OCI-LY3 (cell line): Measurements from ENCODE around the gene EFHC1.
A peak's percentile ranks its signal among the peaks of the same experiment; 100 is the strongest.

Experiments
- H2AFZ ChIP-seq: fragments of 200-600, 300-600 bp; shearing (Covaris generic); 2 replicates; pipeline ENCODE4 v1.6.0; 2014; ENCODE audit warnings: antibody characterized with exemption, low read depth, low read length
- H3K27ac ChIP-seq: fragments of 200-600, 300-600 bp; sonication (generic); 2 replicates; pipeline ENCODE4 v1.5.1; 2014; ENCODE audit warnings: mild to moderate bottlenecking, low read length, moderate library complexity, mixed read lengths
- H3K27me3 ChIP-seq: fragments of 200-600, 300-600 bp; sonication (generic); 2 replicates; pipeline ENCODE4 v1.6.1; 2014; ENCODE audit warnings: low read depth, low read length, mixed read lengths
- H3K36me3 ChIP-seq: fragments of 200-600, 300-600 bp; sonication (generic); replicated peaks from 2 replicates; pipeline ENCODE3; 2014; ENCODE audit warnings: low read depth, low read length, mixed read lengths
- H3K4me1 ChIP-seq: fragments of 300-600, 200-600 bp; sonication (generic); 2 replicates; pipeline ENCODE4 v1.6.1; 2014; ENCODE audit warnings: low read length, mixed read lengths
- H3K4me2 ChIP-seq: fragments of 200-600, 300-600 bp; sonication (generic); 2 replicates; pipeline ENCODE4 v1.6.1; 2014; ENCODE audit warnings: low read length, mixed read lengths
- H3K4me3 ChIP-seq: fragments of 300-600, 200-600 bp; sonication (generic); 2 replicates; pipeline ENCODE4 v1.5.1; 2014; ENCODE audit warnings: antibody characterized with exemption, mild to moderate bottlenecking, low read length, moderate library complexity
- H3K79me2 ChIP-seq: fragments of 300-600, 200-600 bp; shearing (Covaris generic); 2 replicates; pipeline ENCODE4 v1.6.1; 2014; ENCODE audit warnings: mild to moderate bottlenecking, low read length, mixed read lengths
- H3K9ac ChIP-seq: fragments of 300-600, 200-600 bp; shearing (Covaris generic); 2 replicates; pipeline ENCODE4 v1.6.0; 2014; ENCODE audit warnings: mild to moderate bottlenecking, low read length, moderate library complexity
- H3K9me3 ChIP-seq: fragments of 200-600, 300-600 bp; shearing (Covaris generic); 2 replicates; pipeline ENCODE4 v1.6.1; 2014; ENCODE audit warnings: low read length, mixed read lengths; ENCODE audit not compliant: insufficient read depth
- H4K20me1 ChIP-seq: fragments of 200-600, 300-600 bp; sonication (generic); 2 replicates; pipeline ENCODE4 v1.6.1; 2016; ENCODE audit warnings: low read length, mixed read lengths; ENCODE audit not compliant: insufficient read depth
- CTCF ChIP-seq: fragments of 200-600, 300-600 bp; sonication (generic); IDR thresholded peaks from 2 replicates; pipeline ENCODE4 v1.5.1; 2014; ENCODE audit warnings: antibody characterized with exemption, low read length, low read depth
- EZH2phosphoT487 ChIP-seq: fragments of 200-600 bp; shearing (Covaris generic); IDR thresholded peaks from 2 replicates; pipeline ENCODE4 v1.6.1; 2018; ENCODE audit warnings: antibody characterized with exemption, mixed run types, low read depth

The EFHC1 gene

GRCh38 chr6:52506476-52506875, 86.3 kb downstream of the EFHC1 start:
- H3K4me1 ChIP-seq: peaks cover 51% of the 10 kb centered on the region
- H3K9me3 ChIP-seq: no peaks in the 10 kb centered on the region
- no peaks in the 10 kb centered on the region for H4K20me1 ChIP-seq
- H3K27me3 ChIP-seq: no peaks in the 10 kb centered on the region
- H3K4me2 ChIP-seq: no peak overlapping the region
- no peak overlapping the region for H3K9ac ChIP-seq
- no peak overlapping the region for H3K27ac ChIP-seq
- H2AFZ ChIP-seq: no peak overlapping the region
- H3K4me3 ChIP-seq: no peak overlapping the region
- TF ChIP-seq CTCF: no peak
- TF ChIP-seq EZH2phosphoT487: no peak
- peaks cover 52% of the 10 kb centered on the region for H3K36me3 ChIP-seq
- H3K79me2 ChIP-seq: no peaks in the 10 kb centered on the region

- no peak overlapping the region for H3K4me3 ChIP-seq
- no peak overlapping the region for H3K9ac ChIP-seq
- TF ChIP-seq EZH2phosphoT487: no peak
- no peak for TF ChIP-seq CTCF
- H3K4me1 ChIP-seq: peaks cover 47% of the 10 kb centered on the region
- no peaks in the 10 kb centered on the region for H3K79me2 ChIP-seq
- H3K4me2 ChIP-seq: no peak overlapping the region
- no peak overlapping the region for H3K27ac ChIP-seq
- H3K9me3 ChIP-seq: no peaks in the 10 kb centered on the region
- H3K27me3 ChIP-seq: no peaks in the 10 kb centered on the region
- peaks cover 50% of the 10 kb centered on the region for H3K36me3 ChIP-seq
- no peaks in the 10 kb centered on the region for H4K20me1 ChIP-seq
- no peak overlapping the region for H2AFZ ChIP-seq
Observed at GRCh38 chr6:52507557-52508260, 87.6 kb downstream of the EFHC1 start.

GRCh38 chr6:52508261-52508739, 88.2 kb downstream of the EFHC1 start:
- Histone ChIP-seq H3K4me1 (peaks cover 41% of the 10 kb centered on the region), H3K9me3 (no peaks in the 10 kb centered on the region), H3K4me2 (no peak overlapping the region), H3K9ac (no peak overlapping the region), H4K20me1 (no peaks in the 10 kb centered on the region), H3K27me3 (no peaks in the 10 kb centered on the region), H3K27ac (no peak overlapping the region), H3K36me3 (peaks cover 52% of the 10 kb centered on the region), H3K4me3 (no peak overlapping the region), H3K79me2 (no peaks in the 10 kb centered on the region), H2AFZ (no peak overlapping the region)
- TF ChIP-seq CTCF: no peak
- TF ChIP-seq EZH2phosphoT487: no peak

- no peaks in the 10 kb centered on the region for H4K20me1 ChIP-seq
- H3K27ac ChIP-seq: peak overlapping the region; percentile 33
- no peak overlapping the region for H3K9ac ChIP-seq
- no peaks in the 10 kb centered on the region for H3K9me3 ChIP-seq
- no peak overlapping the region for H2AFZ ChIP-seq
- no peak overlapping the region for H3K4me3 ChIP-seq
- H3K4me2 ChIP-seq: peak overlapping the region; percentile 25
- peaks cover 57% of the 10 kb centered on the region for H3K36me3 ChIP-seq
- TF ChIP-seq CTCF (no peak), EZH2phosphoT487 (no peak)
- no peaks in the 10 kb centered on the region for H3K27me3 ChIP-seq
- H3K4me1 ChIP-seq: peaks cover 28% of the 10 kb centered on the region
- no peaks in the 10 kb centered on the region for H3K79me2 ChIP-seq
Observed at GRCh38 chr6:52509281-52510212, 89.4 kb downstream of the EFHC1 start.
